ENCODE measurements around the gene CD53. TPM values are rescaled to one million over a fixed set of nuclear protein-coding genes. Genes with fewer than 3 reads are reported as not detected.

The CD53 gene
- total RNA-seq, 2 donors from 2014 or later: 30.2 to 59.2 TPM

DNA sequence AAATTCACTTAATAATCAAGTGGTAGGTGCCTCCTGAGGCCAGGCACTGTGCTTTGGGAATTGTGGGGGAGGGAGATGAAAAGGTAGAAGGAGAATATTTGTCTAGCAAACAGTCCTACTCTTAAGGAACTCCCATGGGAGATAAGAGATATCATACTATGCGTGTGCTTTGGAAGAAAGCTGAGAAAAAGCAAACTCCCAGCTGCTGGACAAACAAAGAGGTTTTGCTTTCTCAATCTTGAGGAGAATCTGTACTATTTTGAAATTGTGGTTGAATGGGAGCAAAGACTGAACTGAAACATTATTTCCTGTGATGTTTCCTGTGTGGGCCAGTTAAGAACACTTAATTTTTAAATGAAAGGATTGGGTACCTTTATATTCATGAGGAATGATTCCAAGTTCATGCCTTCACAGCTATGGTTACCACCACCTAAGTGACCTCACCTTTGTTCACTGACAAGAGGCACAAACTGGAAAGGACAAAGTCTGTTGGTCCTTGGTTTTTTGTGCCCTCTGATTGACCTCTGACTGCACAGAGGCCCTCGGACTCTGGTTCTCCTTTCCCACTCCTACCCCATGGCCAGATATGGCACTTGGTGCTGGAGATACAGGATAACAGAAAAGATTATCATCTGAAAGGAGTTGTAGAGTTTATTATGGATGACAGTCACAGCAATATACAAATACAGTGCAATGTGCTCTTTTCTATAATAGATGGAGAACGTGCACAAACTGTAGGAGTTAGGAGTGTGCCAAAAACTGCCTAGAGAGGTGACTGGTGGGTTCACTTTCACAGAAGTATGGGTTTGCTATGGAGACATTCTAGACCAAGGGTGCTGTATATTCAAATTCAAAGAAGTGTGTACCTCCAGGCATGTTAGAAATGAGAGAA is 1.6 kb downstream of the CD53 start:
- no peak for DNase-seq (ENCODE audit: low spot score)
- intact Hi-C loops (cut with DNase I): no loop called here

DNA sequence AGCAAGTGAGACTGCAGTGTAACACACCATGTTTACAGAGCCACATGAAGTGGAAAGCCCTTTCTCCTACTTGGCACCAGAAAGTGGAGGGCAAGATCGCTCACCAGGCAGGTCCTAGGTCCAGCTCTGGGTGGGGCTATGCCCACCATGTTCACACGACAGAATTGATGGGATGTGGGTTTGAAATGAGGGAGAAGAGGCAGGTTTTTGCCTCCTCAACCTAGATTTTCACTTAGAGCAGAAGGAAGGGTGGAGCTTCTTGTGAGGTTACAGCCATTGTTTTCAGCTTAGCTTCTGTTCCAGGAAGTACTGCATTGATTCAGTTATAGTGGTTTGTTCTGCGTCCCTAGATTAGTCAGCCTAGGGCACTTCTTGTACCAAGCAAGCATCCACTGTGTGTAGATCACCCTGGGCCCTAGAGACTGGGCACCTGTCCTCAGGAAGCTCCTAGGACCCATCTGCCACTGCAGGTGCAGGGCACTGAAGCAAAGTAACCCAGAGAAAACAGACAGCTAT is 2.3 kb downstream of the CD53 start:
- DNase-seq (ENCODE audit: low spot score): no peak
- intact Hi-C loops (cut with DNase I): no loop called here

DNA sequence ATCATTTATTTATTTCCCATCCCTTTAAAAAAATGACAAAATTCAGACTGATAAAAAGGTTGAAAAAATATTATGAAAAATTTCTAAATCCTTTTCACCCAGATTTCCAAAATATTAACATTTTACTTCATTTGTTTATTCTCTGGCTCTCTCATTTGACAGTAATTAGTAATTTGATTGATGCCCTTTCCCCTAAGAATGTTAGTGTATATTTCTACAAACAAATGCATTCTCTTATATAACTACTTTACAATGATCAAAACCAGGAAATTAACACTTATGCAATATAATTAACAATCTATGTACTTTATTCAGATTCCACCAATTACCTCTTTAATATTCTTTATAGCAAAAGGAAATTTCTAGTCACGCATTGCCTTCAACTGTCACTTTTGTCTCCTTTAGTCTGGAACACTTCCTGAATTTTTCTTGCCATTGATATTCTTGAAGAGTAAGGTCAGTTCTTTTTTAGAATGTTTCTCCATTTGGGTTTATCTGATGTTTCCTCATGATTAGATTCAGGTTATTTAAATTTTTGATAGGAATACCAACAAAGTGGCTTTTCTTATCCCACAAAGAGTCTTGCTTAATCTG is 3.9 kb downstream of the CD53 start:
- DNase-seq (ENCODE audit: low spot score): no peak
- intact Hi-C loops (cut with DNase I): no loop called here

DNA sequence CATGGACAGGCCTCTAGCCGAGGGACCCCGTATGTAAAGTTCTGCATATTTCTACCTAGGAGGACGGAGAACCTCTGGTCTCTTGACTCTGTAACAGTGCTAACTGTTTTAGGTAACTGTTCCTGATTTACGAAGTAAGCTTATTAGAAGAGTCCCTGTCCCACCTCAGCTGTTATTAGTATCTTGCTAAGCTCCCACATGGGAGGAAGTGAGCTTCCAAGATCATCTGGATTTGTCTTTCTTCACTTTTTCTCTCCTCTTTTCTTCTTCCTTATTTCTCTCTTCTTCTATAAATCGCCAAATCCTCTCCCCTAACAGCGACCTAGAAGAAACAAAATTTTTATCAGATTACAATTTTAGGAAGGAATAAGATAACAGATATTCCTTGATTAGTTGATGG is 4.4 kb downstream of the CD53 start:
- DNase-seq (ENCODE audit: low spot score): no peak
- intact Hi-C loops (cut with DNase I): no loop called here

DNA sequence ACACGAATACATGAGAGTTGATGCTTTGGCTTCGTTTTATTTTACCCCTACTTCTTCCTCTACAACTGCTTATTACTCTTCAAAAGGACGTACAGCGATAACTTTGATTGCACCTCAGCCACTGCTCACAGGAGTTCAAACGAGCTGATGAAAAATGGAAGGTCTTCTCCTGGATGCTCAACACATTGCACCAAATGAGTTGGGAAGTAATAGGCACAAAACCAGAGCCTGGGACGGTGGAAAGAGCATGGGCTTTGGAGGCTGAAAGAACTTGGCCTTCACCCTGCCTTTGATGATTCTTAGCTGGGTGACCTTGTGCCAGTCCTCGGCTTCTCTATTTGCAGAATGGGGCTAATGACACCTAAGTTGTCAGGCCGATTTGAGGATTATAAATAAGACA is 4.8 kb downstream of the CD53 start:
- no peak for DNase-seq (ENCODE audit: low spot score)
- intact Hi-C loops (cut with DNase I): no loop called here

DNA sequence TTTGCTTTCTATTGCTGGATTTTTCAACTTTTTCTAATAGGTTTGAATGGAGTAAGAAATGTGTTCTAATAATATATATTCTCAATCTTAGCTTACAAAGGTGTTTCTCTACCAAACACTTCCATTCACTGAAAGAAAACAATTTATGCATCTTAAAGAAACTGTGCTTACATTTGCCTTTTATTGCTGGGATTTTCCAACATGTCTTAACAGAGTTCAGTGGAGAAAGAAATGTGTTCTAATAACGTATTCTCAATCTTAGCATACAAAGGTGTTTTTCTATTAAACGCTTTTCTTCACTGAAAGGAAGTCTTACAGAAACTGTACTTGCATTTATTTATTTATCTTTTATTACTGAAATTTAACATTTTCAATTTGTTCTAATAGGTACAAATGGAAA is 5.6 kb downstream of the CD53 start:
- DNase-seq (ENCODE audit: low spot score): no peak
- intact Hi-C loops (cut with DNase I): no loop called here

DNA sequence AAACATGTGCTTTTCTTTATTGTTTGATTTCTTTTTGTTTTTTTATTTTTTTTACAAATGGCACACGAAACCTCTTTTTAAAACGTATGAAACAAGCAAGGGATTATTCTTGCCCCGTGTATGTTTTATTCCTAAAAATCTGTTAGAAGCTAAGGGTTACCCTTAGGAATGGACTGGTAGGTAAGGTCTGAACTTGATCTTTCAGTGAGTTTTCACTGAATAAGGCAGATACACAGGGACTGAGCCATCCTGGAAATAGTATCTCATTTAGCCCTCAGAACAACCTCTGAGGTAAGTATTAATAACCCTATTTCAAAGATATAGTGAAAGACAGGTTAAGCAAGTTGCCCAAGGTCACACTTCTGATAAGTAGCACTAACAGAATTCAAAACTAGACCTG is 6.0 kb downstream of the CD53 start:
- intact Hi-C loops (cut with DNase I): no loop called here
- DNase-seq (ENCODE audit: low spot score): no peak

DNA sequence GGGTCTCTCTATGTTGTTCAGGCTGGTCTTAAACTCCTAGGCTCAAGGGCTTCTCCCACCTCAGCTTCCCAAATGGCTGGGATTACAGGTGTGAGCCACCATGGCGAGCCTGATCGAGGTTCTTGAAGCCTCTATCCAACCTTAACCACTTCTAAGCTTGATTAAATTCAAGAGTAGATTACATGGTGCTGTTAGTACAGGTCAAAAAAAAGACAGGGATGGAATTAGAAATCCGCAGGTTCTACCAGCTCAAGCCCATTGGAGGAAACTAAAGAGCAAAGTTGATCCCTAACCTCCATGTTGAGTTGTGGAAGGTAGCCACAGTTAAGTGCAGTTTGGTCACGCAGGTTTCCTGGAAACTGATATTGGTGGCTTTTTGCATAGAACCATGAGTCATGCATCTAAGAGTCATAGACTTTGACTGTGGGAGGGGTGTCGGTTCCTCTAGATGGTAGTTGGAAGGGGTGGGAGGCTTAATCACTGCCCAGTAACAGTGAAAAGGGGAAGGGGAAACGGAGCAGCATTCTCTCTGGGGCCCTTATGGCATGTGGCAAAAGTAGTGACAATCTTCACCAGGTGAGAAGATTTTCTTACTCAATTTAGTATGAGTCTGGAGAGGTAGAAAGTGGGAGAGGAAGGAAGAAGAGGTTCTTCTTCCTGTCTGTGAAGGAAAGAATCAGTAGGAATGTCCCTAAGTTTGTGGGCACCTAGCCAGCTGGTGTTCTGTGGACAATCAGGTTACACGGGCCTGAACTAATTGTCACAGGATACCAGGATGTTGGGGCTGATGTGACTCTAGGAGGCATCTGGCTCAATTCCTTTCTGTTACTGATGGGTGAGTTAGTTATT is 7.0 kb downstream of the CD53 start:
- DNase-seq (ENCODE audit: low spot score): no peak
- intact Hi-C loops (cut with DNase I): no loop called here

DNA sequence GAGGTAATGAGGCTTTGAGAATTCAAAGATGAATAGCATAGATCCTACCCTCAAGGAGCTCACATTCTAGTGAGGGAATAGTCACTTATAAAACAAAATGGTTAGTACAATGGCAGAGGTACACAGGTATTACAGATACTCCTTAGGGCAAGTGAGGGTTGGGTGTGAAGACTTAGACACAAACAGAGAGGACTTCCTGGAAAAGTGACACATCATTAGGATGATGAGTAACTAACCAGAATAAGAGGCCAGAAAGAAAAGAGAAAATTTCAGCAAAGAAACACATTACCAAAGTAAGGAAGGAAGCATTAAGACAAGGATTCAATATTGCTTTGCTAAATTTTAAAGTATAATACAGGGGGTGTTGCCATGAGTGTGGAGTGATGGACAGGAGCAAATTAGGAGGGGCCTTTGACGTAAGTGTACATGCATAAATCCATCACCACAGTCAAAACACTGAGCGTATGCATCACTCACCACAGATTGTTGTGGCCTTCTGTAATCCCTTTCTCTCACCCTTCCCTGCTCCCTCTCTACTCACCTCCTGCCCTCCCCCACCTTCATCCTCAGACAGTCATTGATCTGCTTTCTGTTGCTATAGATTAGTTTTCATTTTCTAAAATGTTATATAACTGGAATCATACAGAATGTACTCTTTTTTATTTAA is 7.9 kb downstream of the CD53 start:
- no peak for DNase-seq (ENCODE audit: low spot score)
- intact Hi-C loops (cut with DNase I): no loop called here

DNA sequence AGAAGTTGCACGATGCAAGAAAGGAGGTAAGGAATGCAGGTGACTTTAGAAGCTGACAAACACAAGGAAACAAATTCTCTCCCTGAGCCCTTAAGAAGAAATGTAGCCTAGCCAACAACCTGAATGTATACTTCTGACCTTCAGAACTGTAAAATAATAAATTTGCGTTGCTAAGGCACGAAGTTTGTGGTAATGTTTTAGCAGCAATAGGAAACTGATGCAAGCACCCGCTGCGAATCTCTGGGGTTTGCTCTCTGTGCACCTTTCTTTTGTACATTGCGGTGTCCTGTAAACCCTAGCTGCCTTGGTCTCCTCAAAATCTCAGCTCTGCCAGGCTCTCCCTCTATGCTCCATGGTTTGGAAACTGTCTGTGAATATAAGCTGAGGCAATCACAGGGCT is 15.1 kb downstream of the CD53 start:
- no peak for DNase-seq (ENCODE audit: low spot score)
- intact Hi-C loops (cut with DNase I): loop anchor here in 1 of 2 donors (5.0 kb wide), 1 partner anchor 289 kb away; no protein-coding TSS in a partner anchor

DNA sequence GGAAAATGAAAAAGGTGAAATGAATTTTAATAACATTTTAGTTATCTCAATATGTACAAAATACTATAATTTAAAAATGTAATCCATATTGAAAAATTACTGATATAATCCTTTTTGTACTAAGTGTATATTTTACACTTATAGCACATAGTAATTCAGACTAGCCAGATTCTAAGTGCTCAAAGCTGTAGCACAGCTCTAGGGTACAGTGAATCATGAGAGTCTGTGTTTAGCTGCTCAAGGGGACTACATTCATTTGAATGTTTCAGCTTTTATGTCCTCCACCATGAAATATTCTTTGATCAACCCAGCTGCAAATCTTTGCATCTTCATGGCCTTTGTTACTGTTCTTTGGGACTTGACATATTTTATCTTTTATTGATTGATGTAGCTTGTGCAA is 15.7 kb downstream of the CD53 start:
- no peak for DNase-seq (ENCODE audit: low spot score)
- intact Hi-C loops (cut with DNase I): loop anchor here in 1 of 2 donors (5.0 kb wide), 1 partner anchor 289 kb away; no protein-coding TSS in a partner anchor

DNA sequence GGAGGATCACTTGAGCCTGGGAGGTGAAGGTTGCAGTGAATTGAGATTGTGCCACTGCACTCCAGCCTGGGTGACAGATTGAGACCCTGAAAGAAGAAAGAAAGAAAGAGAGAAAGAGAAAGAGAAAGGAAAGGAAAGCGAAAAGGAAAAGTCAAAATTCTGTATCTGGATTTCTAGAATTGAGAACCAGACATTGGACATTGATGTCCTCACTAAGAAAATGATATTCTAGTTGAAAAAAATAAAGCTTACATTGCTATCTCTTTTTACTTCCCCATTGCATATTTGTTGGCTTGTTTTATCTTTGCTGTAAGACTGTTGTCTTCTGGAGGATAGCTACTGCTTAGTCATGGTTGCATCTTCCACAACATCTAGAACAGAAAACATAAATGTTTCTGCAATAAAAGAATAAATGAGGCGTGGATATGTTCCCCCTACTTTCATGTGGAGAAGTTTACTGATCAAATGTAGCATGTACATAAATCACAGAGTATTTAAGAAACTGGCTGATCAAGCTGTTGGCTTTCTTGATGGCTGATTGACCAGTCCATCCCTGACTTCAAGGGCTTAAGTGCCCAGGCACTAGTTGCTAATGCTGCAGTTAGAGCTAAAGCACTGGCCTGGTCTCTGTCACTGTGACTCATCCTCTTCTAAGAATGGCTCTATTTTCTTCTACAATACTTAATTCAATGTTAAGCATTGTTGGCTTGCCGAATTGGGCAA is 17.7 kb downstream of the CD53 start:
- intact Hi-C loops (cut with DNase I): no loop called here
- no peak for DNase-seq (ENCODE audit: low spot score)

DNA sequence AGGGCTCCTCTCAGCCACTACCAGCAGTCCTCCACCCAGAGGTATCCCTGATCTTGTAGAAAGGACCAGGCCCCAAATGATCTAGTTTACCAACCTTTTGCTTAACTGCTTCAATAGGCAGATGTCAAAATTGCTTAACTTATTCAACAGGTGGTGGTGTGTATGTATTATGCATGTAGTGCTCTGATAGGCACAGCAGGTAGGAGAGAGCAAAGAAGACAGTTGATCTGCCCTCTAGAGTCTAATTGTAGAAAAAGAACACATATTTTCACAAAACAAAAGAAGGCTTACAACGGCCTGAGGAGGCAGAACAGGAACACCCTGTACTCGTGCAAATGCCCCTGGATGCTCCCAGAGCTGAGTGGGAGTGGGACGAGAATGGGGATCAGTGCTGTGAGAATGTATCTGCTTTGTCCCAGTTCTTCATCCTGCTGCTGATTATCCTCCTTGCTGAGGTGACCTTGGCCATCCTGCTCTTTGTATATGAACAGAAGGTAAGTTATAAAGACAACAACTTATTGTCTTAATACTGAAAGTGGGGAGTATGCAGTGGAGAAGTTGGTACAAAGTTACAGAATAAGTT is 21.1 kb downstream of the CD53 start:
- no peak for DNase-seq (ENCODE audit: low spot score)
- intact Hi-C loops (cut with DNase I): no loop called here

DNA sequence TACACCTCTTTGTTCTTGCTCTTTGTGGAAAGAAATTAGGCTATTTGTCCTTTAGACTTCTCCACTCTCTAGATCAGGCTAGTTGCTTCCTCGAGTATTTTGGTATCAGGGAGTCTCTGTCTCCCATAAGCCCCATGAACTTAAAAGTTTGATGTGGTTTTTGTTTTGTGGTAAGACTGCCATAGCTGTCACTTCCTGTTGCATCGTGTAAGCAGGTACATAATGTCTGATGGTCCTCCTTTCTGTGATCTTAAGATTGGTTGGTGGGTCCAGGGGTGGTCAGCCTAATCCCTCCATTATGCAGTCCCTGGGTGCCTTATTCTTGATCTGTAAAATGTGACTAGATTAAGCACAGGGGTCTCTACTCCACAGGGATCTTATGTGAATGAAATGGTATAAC is 23.1 kb downstream of the CD53 start:
- intact Hi-C loops (cut with DNase I): no loop called here
- no peak for DNase-seq (ENCODE audit: low spot score)

DNA sequence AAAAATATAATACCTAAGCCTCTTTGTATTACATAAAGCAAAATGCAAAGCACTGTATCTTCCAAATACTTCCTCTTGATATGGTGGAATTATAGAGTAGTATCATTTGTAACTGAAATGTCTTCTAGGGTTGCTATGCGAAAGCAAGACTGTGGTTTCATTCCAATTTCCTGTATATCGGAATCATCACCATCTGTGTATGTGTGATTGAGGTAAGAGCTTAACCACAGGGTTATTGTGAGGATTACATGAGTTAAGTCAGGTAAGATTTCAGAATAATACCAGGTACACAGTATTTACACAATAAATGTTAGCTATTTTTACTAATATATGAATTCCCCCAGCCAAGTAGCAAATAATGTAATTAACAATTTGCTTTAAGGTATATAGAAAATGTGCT is 24.7 kb downstream of the CD53 start:
- intact Hi-C loops (cut with DNase I): no loop called here
- no peak for DNase-seq (ENCODE audit: low spot score)

DNA sequence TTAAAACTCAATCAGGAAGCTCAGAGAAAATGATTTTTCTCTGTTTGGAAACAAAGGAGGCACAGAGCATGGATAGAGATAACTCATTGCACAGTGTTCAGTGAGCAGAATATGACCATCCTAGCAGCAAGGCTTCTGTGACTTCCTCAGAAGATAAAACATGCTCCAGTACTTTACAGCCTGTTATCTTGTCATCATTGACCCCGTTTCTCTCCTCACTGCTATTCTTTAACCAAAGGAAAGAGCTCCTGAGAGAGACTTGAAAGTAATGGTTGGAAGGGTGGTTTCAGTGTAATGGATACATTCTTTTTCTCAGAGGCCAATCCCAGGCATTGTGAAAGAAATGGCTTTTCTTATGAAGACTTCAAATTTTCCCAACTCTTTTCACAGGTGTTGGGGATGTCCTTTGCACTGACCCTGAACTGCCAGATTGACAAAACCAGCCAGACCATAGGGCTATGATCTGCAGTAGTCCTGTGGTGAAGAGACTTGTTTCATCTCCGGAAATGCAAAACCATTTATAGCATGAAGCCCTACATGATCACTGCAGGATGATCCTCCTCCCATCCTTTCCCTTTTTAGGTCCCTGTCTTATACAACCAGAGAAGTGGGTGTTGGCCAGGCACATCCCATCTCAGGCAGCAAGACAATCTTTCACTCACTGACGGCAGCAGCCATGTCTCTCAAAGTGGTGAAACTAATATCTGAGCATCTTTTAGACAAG is 25.9 kb downstream of the CD53 start:
- DNase-seq (ENCODE audit: low spot score): no peak
- intact Hi-C loops (cut with DNase I): no loop called here

DNA sequence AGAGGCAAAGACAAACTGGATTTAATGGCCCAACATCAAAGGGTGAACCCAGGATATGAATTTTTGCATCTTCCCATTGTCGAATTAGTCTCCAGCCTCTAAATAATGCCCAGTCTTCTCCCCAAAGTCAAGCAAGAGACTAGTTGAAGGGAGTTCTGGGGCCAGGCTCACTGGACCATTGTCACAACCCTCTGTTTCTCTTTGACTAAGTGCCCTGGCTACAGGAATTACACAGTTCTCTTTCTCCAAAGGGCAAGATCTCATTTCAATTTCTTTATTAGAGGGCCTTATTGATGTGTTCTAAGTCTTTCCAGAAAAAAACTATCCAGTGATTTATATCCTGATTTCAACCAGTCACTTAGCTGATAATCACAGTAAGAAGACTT is 26.5 kb downstream of the CD53 start:
- intact Hi-C loops (cut with DNase I): no loop called here
- DNase-seq (ENCODE audit: low spot score): no peak

Measured in posterior vena cava (tissue), 2 donors.